Stimulated activated naive CD4-positive, alpha-beta T cell treated with Interleukin-2 at 50 U/mL for 16 hours (primary cell): ENCODE results near the gene SAMD11.

Source experiments
- DNase-seq: peaks from one replicate; lab custom pipeline; 2025; lab: John Stamatoyannopoulos, UW

Gene SAMD11

GRCh38 chr1:932776-933602 lies 9.3 kb downstream of the SAMD11 start:
- DNase-seq = no peak

- no peak for DNase-seq
Observed at GRCh38 chr1:933603-933940, 9.8 kb downstream of the SAMD11 start.

- no peak for DNase-seq
Observed at GRCh38 chr1:934991-935750, 11.4 kb downstream of the SAMD11 start.

GRCh38 chr1:935751-936231 lies 12.1 kb downstream of the SAMD11 start:
- no peak for DNase-seq

GRCh38 chr1:936348-937264 lies 12.9 kb downstream of the SAMD11 start:
- no peak for DNase-seq

DNA sequence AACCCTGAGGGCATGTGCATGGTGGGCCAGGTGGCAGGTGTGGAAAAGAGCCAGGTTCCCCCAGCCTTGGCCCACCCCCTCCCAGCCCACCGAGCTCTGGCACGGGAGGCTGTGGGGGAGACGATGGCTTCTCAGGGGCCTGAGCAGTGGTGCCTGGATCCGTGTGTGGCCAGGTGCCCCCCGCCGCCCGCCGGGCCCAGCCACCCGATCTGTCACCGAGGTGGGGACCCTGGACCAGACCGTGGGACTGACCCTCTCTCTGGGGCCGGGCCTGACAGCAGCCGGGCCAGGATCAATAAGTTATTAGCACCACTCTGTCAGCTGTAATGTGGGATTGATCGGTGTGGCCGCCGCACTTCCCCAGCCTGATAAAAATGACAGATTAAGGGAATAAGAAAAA lies 13.8 kb downstream of the SAMD11 start:
- DNase-seq = no peak

DNA sequence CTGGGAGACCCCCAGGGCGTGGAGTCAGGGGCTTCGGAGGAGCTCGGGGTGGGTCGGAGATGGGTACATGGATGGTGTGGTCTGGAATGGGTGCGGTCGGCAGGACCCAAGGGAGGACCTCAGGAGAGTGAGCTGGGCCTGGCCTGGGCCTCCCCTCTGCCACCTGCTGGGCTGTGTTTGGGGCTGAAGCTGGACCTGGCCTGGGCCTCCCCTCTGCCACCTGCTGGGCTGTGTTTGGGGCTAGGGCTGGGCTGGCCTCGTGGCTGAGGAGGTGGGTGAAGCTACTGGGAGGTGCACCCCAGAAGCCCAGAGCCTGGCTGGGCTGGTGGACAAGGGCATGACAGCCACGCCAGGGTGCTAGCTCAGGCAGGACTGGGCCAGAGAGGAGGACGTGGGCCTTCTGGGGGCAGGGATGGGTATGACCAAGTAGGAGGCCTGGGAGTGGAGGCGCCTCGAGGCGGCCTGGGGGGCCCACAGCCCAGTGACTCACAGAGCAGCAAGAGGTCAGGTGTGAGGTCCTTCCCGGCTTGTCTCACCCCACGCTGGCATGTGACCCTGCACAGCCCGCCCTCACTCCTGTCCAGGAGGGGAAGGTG lies 14.5 kb downstream of the SAMD11 start:
- DNase-seq = no peak

GRCh38 chr1:938711-939489 lies 15.2 kb downstream of the SAMD11 start:
- no peak for DNase-seq

- DNase-seq = no peak
Observed at GRCh38 chr1:939511-940106, 15.9 kb downstream of the SAMD11 start.

- no peak for DNase-seq
Observed at GRCh38 chr1:940107-941014, 16.6 kb downstream of the SAMD11 start.

- no peak for DNase-seq
Observed at GRCh38 chr1:941015-941587, 17.4 kb downstream of the SAMD11 start.

- no peak for DNase-seq
Observed at GRCh38 chr1:941588-942383, 18.1 kb downstream of the SAMD11 start.

- DNase-seq = no peak
Observed at GRCh38 chr1:942411-942821, 18.7 kb downstream of the SAMD11 start.

DNA sequence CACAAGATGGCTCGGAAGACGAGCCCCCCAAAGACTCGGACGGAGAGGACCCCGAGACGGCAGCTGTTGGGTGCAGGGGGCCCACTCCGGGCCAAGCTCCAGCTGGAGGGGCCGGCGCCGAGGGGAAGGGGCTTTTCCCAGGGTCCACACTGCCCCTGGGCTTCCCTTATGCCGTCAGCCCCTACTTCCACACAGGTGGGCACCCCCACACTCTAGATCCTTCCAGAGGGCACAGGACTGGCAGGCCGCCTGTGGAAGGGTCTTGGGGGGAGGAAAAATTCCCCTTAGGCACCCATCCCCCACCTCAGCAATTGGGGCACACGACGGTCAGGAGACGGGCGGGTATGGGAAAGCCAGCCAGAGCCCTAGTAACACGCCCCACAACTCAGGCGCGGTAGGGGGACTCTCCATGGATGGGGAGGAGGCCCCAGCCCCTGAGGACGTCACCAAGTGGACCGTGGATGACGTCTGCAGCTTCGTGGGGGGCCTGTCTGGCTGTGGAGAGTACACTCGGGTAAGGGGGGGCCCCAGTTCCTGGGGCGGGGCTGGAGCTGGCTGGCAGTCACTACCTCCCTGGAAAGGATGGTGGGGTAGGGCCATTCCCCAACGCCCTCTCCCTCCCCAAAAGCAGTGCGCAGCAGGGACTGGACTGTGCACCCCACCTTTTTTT lies 19.3 kb downstream of the SAMD11 start:
- DNase-seq = no peak

DNA sequence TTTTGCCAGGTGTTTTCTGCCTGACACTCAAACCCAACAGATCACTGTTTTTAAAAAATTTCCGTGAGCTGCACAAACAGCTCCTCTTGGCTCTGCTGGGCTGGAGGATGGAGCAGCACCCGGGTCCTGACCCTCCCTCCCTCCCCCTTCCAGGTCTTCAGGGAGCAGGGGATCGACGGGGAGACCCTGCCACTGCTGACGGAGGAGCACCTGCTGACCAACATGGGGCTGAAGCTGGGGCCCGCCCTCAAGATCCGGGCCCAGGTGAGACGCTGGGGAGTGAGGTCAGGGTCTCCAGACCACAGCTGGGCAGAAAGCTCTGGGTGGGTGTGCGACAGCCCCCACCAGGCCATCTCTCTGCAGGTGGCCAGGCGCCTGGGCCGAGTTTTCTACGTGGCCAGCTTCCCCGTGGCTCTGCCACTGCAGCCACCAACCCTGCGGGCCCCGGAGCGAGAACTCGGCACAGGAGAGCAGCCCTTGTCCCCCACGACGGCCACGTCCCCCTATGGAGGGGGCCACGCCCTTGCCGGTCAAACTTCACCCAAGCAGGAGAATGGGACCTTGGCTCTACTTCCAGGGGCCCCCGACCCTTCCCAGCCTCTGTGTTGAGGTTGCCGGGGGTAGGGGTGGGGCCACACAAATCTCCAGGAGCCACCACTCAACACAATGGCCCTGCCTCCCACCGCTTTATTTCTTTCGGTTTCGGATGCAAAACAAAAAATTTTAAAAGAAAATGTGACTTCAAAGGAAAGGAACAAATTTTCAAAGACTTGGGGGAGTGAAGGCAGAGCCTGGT lies 20.0 kb downstream of the SAMD11 start:
- DNase-seq = no peak

GRCh38 chr1:944341-945325 lies 20.9 kb downstream of the SAMD11 start:
- no peak for DNase-seq
